Embryonic facial prominence (tissue), 1 donor: ENCODE data around the gene ENPP7.
A peak's percentile ranks its signal among the peaks of the same experiment; 100 is the strongest.

Experiments used
- DNase-seq: peaks from one replicate; pipeline ENCODE4 v3.0.0-alpha.2; 2016; ENCODE audit errors: extremely low spot score

Gene ENPP7

DNA sequence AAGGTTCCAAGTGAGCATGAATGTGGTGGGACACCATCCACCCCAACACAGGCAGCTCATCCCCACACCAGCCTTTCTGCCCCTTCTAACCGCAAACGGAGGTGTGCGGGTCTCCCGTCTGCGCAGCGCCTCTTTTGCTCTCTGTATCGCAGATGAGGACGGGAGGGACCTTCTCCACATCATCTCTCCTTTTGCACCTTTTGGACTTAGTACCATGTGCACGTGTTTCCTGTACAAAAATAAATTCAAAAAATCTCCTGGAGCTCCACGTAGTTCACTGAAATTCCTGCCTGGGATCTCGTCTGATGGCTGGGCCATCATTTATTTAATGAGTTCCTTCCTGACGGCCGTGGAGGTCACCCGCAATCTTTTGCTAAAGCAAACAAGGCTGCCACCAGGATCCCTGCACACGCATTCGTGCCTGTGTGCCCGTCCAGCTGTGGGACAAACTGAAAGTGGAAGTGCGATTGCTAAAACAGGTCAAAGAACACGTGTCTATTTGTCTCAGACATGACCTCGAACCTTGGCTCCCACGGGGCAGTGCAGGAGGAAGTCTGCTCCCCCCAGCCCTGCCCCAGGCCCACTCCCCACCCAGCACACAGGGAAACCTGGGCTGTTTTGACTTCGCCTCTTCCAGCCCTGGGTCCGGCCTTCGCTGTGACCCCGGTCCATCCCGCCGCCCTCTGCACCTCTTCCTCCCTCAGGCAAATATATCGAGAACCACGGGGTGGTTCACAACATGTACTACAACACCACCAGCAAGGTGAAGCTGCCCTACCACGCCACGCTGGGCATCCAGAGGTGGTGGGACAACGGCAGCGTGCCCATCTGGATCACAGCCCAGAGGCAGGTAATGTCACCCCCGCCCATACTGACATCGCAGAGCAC is 2.3 kb downstream of the ENPP7 start:
- DNase-seq, result no peak

GRCh38 chr17:79733692-79734070 is 2.9 kb downstream of the ENPP7 start:
- DNase-seq, result no peak

DNA sequence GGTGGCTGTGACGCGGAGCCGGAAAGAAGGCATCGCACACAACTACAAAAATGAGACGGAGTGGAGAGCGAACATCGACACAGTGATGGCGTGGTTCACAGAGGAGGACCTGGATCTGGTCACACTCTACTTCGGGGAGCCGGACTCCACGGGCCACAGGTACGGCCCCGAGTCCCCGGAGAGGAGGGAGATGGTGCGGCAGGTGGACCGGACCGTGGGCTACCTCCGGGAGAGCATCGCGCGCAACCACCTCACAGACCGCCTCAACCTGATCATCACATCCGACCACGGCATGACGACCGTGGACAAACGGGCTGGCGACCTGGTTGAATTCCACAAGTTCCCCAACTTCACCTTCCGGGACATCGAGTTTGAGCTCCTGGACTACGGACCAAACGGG is 4.4 kb downstream of the ENPP7 start:
- DNase-seq, result no peak

DNA sequence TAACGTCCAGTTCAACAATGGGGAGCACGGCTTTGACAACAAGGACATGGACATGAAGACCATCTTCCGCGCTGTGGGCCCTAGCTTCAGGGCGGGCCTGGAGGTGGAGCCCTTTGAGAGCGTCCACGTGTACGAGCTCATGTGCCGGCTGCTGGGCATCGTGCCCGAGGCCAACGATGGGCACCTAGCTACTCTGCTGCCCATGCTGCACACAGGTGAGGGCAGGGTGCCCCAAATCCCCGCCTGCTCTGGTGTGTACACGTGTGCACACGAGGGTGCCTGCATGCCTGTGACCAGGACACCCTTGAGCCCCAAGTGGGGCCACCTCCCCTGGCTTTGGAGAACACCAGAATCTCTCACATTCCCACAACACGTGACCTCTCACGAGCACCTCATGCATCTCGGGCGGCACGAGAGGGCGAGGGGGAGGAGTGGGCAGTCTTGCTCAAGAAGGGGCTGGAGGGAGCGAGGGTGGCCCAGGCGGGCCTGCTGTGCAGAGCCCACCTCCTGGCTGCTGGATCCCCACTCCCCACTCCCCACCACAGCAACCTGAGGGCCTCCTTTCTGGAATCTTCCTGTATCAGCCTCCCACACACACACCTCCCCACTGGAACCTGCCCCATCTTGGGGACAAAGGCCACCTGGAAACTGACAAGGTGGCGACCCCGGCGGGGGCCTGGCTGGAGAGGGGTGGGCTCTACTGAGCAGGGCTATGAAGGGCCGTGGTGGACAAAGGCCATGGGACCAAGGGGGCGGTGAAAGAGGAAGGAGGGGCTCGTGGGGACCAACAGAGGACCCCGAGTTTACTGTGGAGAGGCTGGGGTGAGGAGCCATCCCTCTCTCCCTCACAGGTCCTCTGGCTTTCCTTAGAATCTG is 6.5 kb downstream of the ENPP7 start:
- DNase-seq, result no peak

- DNase-seq, result no peak
Measured at GRCh38 chr17:79737922-79738578, 7.3 kb downstream of the ENPP7 start.

DNA sequence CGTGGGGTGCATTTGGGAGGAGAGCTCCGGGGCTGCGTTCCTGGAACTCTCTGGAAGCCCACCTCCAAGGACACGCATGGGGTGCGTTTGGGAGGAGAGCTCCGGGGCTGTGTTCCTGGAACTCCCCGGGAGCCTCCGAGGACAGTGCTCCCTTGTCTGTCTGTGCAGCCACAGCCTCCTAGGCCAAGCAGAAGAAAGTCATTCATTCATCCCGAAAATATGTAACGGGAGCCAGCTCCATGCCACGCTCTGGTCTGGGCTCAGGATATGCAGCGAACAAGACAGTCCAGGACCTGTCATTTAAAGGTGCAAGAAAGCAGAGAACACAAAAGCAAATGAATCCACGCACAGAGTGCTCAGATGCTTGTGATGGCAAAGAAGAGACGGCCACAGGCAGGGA is 7.9 kb downstream of the ENPP7 start:
- DNase-seq, result no peak

- DNase-seq, result no peak
Measured at GRCh38 chr17:79739148-79740062, 8.7 kb downstream of the ENPP7 start.

DNA sequence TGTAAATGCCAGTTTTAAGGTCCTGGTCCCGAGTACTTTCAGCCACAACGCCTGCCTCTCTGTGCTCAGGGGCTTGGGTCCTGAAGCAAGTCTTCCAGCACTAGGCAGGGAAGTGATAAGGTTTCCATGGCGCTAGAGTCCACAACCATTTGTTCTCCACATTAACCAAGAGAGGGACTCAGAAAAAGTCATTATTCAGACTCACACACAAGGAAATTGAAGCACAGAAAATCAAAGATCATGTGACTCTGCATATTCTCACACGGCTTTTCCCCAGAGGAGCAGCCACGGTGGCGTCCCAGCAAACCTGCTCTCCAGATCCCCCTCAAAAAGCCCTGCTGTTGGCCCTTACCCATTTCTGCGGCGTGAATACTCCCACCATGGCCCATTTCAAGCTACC is 9.7 kb downstream of the ENPP7 start:
- no peak for DNase-seq

- no peak for DNase-seq
Measured at GRCh38 chr17:79741401-79741750, 10.6 kb downstream of the ENPP7 start.

DNA sequence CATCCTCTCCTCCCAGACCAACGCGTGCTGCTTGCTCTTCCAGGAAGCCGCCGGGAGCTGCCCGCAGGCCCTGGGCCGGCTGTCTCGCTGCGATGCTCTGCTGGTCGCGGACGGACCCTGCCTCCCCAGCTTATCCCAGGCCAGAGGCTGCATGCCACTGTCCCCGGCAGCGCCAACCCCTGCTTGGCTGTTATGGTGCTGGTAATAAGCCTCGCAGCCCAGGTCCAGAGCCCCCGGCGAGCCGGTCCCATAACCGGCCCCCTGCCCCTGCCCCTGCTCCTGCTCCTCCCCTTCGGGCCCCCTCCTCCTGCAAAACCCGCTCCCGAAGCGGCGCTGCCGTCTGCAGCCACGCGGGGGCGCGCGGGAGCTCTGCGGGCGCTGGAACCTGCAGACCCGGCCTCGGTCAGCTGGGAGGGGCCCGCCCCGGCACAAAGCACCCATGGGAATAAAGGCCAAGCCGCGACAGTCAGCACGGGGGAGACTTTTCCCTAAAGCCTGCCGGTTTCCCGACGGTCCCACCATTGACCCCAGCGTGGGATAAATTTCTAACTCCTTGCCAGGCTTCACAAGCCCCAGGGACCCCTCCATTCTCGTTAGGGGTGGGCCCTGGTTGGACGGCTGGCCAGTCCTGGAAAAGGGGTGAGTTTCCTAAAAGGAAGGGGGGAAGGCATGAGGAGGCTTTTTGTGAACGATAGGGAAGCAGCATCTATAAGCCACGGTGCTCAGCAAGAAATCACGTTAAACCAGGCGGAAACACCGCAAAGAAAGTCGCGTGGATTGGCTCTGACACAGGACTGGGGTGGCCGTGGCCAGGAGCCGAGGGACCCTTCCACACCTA is 11.2 kb downstream of the ENPP7 start:
- peak; percentile 34 for DNase-seq

GRCh38 chr17:79742589-79742918 is 11.8 kb downstream of the ENPP7 start:
- DNase-seq, result no peak

- no peak for DNase-seq
Measured at GRCh38 chr17:79742951-79743476, 12.3 kb downstream of the ENPP7 start.

DNA sequence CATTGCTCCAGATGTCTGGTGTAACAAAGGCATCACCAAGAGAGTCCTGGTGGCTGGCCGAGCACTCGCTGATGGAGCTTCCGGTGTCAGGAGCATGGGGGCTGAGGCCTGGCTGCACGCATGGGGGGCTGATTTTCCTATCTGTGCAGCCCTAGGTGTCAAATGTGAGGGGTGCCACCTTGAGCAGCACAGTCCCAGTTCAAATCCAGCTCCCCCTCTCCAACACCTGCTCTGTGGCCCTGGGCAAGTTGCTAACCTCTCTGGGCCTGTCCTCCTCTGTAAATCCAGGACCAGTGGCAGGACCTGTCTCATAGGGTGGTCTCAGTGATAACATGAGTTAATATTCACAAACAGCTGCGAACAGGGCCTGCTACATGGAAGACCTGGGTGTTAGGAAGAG is 12.9 kb downstream of the ENPP7 start:
- no peak for DNase-seq

DNA sequence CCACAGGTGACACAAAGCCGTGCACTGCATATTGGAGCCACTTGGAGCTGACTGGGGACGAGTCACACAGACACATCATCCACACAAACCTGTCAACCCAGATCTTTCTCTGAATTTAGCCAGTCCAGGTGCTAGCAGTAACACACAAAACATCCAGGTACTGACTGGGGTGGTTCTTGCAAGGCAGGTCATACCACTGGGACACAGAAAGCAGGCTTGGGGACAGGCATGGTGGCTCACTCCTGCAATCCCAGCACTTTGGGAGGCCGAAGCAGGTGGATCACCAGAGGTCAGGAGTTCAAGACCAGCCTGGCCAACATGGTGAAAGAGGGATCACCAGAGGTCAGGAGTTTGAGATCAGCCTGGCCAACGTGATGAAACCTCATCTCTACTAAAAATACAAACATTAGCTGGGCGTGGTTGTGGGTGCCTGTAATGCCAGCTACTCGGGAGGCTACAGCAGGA is 14.9 kb downstream of the ENPP7 start:
- no peak for DNase-seq

DNA sequence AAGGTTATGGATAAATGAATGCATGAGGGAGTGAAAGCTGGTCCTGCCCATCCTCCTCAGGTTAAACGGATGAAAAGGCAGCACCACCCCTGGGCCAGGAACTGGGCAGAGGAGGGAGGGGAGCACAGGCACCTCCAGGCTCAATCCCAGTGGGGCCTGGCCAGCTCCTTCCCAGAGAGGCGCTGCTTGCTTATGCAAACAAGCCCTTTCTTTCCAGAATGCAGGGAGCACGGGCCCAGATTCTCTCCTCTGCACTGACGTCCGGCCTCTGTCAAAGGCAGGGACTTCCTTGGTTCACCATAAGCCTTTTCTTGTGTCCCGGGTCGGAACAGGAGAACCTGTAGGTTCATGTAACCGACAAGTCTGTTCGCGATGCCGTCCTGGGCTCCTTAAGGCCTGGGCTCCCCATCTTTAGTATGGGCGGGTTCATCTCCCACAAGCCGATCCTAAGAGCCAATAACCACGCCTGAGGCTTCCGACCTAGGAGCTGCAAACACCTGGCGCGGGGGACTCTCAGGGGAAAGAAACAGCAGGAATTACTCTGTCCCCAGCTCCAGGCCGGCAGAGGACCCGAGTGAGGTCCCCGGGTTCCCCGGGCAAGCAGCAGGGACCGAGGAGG is 16.3 kb downstream of the ENPP7 start:
- no peak for DNase-seq

DNA sequence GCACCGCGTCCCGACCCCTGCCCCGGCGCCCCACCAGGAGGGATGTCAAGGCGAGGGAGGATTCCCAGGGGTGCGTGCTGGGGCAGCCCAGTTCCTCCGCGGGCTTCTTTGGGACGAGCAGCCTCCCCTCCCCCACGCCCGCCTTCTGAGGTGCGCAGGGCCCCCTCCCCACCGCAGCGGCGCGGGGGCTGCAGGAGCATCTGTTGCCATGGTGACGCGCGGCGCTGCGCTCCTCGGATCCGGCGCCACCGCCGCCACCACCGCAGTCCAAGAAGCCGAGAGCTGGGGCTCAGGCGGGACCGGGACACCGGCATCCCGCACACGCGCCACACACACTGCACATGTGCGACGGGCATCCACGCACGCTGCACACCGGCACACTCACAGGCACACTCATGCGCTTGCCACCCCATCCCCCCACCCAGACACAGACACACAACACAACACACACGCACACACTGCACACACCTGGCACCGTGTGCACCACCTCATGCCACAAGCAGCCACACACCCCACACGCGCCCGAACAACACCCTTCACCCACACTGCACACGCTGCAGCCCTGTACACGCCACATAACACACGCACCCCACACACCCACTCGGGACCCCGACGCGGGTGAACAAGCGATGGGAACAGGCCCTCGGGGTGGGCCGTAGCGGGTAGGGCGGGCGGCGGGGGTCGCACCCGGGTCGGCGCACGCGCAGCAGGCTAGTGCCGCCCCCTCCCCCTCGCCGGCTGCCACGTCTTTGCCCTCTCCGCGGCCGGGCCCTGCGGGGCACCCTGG is 17.0 kb downstream of the ENPP7 start:
- no peak for DNase-seq

DNA sequence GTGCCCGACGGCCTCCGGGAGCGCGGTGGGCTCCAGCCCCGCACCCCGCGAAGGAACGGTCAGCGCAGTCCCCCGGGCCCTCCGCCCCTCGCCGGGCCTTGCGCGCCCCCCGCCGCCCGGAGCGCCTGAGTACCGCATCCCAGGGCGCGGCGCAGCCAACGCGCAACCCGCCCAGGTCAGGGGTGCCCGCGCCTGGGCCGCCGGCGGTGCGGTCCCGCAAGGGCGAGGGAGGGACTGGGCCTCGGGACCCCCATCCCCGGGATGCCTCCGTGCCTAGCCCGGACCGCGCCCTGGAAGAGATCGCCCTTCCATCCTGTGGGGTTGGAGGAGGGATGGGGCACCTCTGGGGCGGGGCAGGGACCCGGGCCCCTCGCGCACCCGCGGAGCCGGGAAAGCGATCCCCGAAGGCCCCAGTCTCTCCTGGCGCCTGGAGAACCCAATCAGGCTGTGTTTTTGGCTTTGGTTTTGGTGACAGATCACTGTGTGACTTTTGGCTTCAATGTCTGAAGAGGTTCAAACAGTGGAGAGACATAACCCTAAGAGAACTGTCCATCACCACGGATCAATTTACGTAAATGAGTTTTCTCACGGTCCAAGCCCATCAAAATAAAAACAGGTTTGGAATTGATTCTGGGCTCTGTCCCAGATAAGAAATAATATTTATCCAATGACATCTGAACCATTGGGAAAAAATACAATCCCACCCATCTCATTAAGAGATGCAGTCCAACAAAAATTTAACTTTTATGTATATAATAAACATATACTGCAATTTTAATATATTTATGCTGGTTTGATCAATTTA is 17.8 kb downstream of the ENPP7 start:
- no peak for DNase-seq

- DNase-seq, result no peak
Measured at GRCh38 chr17:79749156-79749815, 18.5 kb downstream of the ENPP7 start.
